Tibial nerve (tissue), 4 donors: ENCODE results near the gene USP48. TPM values are rescaled to one million over a fixed set of nuclear protein-coding genes. Genes with fewer than 3 reads are reported as not detected.

Source experiments
- DNase-seq, 2 donors: peaks; one replicate each; pipeline ENCODE4 v3.0.0-alpha.2; 2019; ENCODE audit warnings: low spot score in 2 of 2
- H3K27ac ChIP-seq, 4 donors: fragments of 200-600 bp; sonication (generic) in 3 of 4; one replicate each; pipeline ENCODE4 v1.5.1; 2017 to 2019; ENCODE audit warnings: mild to moderate bottlenecking in 1 of 4
- H3K27me3 ChIP-seq, 2 donors: fragments of 200-600 bp; sonication (generic) in 1 of 2; one replicate each; pipeline versions ENCODE4 v1.5.1 to v1.6.0; 2017 to 2019
- H3K36me3 ChIP-seq, 3 donors: fragments of 200-600 bp; sonication (generic); one replicate each; pipeline ENCODE4 v1.5.1; 2018 to 2019
- H3K4me1 ChIP-seq, 4 donors: fragments of 200-600 bp; sonication (generic) in 3 of 4; one replicate each; pipeline ENCODE4 v1.5.1; 2017 to 2019
- H3K4me3 ChIP-seq, 4 donors: fragments of 200-600 bp; sonication (generic) in 3 of 4; one replicate each; pipeline ENCODE4 v1.5.1; 2017 to 2019; ENCODE audit warnings: mild to moderate bottlenecking in 1 of 4, moderate library complexity in 1 of 4
- H3K9me3 ChIP-seq, 4 donors: fragments of 200-600 bp; sonication (generic) in 3 of 4; one replicate each; pipeline ENCODE4 v1.5.1; 2017 to 2019
- EP300 ChIP-seq, 2 donors: sonication (generic); formaldehyde crosslinking; IDR thresholded peaks; one replicate each; pipeline ENCODE4 v1.6.1; 2017; ENCODE audit warnings: antibody characterized with exemption in 2 of 2, mild to moderate bottlenecking in 1 of 2
- POLR2A ChIP-seq, 2 donors: fragments of 450-650 bp; IDR thresholded peaks; one replicate each; pipeline ENCODE4 v1.6.1; 2017; ENCODE audit warnings: antibody characterized with exemption in 2 of 2, mild to moderate bottlenecking in 2 of 2, moderate library complexity in 2 of 2
- WGBS, 2 donors: methylation state at CpG; one replicate each; pipeline ENCODE4 v1.1.5; 2018; 5-methylcytosine and 5-hydroxymethylcytosine counted together
- total RNA-seq, 4 donors: library from RNA; depleted of rRNA; stranded (reverse); fragments of >200 nt; gene quantifications; one replicate each; pipeline ENCODE4 v1.1.0, GENCODE V29; 2016
- TF ChIP-seq, protein P1 (sequence below), 5 experiments: fragments of 200-600 bp in 3 of 5; fragments of 450-650 bp in 2 of 5; sonication (generic) in 3 of 5; IDR thresholded peaks; one replicate each; pipeline ENCODE4 v1.5.1; 2016 to 2019; ENCODE audit warnings: antibody characterized with exemption in 5 of 5, mild to moderate bottlenecking in 3 of 5, moderate library complexity in 2 of 5

The USP48 gene, protein sequence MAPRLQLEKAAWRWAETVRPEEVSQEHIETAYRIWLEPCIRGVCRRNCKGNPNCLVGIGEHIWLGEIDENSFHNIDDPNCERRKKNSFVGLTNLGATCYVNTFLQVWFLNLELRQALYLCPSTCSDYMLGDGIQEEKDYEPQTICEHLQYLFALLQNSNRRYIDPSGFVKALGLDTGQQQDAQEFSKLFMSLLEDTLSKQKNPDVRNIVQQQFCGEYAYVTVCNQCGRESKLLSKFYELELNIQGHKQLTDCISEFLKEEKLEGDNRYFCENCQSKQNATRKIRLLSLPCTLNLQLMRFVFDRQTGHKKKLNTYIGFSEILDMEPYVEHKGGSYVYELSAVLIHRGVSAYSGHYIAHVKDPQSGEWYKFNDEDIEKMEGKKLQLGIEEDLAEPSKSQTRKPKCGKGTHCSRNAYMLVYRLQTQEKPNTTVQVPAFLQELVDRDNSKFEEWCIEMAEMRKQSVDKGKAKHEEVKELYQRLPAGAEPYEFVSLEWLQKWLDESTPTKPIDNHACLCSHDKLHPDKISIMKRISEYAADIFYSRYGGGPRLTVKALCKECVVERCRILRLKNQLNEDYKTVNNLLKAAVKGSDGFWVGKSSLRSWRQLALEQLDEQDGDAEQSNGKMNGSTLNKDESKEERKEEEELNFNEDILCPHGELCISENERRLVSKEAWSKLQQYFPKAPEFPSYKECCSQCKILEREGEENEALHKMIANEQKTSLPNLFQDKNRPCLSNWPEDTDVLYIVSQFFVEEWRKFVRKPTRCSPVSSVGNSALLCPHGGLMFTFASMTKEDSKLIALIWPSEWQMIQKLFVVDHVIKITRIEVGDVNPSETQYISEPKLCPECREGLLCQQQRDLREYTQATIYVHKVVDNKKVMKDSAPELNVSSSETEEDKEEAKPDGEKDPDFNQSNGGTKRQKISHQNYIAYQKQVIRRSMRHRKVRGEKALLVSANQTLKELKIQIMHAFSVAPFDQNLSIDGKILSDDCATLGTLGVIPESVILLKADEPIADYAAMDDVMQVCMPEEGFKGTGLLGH
- 10 to 100 TPM; 51.1 to 65.9 (median 58.7) TPM for total RNA-seq

DNA sequence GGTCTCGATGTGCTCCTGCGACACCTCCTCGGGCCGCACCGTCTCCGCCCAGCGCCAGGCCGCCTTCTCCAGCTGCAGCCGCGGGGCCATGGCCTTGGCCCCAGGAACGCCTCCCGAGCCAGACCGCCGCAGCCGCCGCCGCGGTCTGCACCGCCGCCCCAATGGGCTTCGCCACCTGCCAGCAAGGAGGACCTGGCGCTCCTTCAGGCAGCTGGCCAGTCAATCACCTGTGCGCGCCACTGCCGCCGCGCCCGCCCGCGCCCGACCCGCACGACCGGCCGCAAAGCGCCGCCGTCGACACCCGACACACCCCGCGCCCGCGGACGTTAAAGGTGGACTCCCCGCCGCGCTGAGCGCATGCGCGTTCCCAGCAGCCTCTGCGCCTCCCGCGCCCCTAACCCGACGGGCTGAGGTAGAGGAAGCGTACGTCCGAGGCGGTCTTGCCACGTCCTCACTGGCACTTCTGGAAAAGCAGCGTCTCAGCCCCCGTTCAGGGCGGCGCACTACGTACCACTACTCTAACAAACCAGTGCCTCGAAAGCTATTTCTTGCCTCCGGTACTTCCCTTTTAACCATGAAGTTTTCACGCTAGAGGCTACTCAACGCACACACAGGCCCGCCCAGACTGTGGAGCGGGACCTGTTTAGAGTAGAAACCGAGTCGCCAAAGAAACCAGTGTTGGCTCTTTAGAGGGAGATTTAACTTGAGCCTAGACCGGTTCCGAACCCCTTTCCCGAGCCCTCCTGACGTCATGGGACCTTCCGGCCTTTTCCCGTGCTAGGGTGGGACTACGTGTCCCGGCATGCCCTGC, at the start of gene USP48:
Gene USP48, minus strand, starts transcription at position 282 of the 811 bp plus-strand sequence. Its CDS starts 192 bp downstream, at position 90.
- no peaks in the 10 kb centered on the region for H3K9me3 ChIP-seq
- peak within 1 kb of the TSS; percentile 99 to 100 (median 100) for H3K27ac ChIP-seq
- H3K27me3 ChIP-seq: no peaks in the 10 kb centered on the region
- peak within 1 kb of the TSS; percentile 91 to 99 (median 95) for H3K4me3 ChIP-seq
- WGBS, 2 donors: 0 to 1% methylated on average over 25 to 70 of the region's 82 CpGs
- TF ChIP-seq POLR2A (IDR thresholded peaks at IDR 0.05): peak; percentile 80 to 96
- TF ChIP-seq, protein P1, sequence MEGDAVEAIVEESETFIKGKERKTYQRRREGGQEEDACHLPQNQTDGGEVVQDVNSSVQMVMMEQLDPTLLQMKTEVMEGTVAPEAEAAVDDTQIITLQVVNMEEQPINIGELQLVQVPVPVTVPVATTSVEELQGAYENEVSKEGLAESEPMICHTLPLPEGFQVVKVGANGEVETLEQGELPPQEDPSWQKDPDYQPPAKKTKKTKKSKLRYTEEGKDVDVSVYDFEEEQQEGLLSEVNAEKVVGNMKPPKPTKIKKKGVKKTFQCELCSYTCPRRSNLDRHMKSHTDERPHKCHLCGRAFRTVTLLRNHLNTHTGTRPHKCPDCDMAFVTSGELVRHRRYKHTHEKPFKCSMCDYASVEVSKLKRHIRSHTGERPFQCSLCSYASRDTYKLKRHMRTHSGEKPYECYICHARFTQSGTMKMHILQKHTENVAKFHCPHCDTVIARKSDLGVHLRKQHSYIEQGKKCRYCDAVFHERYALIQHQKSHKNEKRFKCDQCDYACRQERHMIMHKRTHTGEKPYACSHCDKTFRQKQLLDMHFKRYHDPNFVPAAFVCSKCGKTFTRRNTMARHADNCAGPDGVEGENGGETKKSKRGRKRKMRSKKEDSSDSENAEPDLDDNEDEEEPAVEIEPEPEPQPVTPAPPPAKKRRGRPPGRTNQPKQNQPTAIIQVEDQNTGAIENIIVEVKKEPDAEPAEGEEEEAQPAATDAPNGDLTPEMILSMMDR (IDR thresholded peaks at IDR 0.05): peak in 1 of 5 experiments; percentile 40
- peak; percentile 65 to 99 for TF ChIP-seq EP300 (IDR thresholded peaks at IDR 0.05)
- H3K36me3 ChIP-seq: no peaks in the 10 kb centered on the region
- H3K4me1 ChIP-seq: peaks cover 5 to 35% (median 14%) of the 10 kb centered on the region in 4 donors
- peak; percentile 92 to 96 for DNase-seq

DNA sequence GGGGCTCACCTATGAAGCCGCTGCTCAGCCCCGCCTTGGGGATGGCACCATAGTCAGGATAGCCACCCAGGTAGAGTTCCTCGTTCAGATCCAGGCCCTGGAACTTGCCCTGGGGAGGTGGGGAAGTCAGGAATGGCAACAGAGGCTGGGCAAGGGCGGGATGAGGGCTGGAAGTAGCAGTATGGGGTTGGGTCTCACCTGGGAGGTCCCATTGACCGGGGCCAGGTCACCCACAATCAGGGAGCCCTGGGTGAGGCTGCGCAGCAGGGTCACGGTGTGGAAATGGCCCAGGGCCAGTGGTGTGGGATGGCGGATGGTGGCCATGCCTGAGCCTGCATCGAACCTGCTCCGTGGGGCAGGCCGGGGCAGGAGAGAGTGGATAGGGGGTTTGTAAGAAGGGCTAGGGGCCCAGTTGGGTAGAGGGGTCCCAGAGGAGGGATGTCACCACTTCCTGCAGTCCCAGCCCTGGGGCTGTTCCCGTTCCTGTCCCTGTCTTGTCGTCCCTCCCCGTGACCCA, 48.6 kb upstream of the USP48 start:
- peaks cover 30 to 100% (median 51%) of the 10 kb centered on the region in 3 donors for H3K36me3 ChIP-seq
- TF ChIP-seq, protein P1 (IDR thresholded peaks at IDR 0.05): no peak
- TF ChIP-seq EP300 (IDR thresholded peaks at IDR 0.05): no peak
- no peak for TF ChIP-seq POLR2A (IDR thresholded peaks at IDR 0.05)
- WGBS, 2 donors: 80 to 82% methylated on average over 13 of the region's 14 CpGs
- no peak overlapping the region for H3K4me3 ChIP-seq
- H3K4me1 ChIP-seq: no peaks in the 10 kb centered on the region
- no peak for DNase-seq
- peaks cover 0 to 12% (median 0%) of the 10 kb centered on the region in 4 donors for H3K9me3 ChIP-seq
- no peak overlapping the region for H3K27ac ChIP-seq
- H3K27me3 ChIP-seq: no peaks in the 10 kb centered on the region

DNA sequence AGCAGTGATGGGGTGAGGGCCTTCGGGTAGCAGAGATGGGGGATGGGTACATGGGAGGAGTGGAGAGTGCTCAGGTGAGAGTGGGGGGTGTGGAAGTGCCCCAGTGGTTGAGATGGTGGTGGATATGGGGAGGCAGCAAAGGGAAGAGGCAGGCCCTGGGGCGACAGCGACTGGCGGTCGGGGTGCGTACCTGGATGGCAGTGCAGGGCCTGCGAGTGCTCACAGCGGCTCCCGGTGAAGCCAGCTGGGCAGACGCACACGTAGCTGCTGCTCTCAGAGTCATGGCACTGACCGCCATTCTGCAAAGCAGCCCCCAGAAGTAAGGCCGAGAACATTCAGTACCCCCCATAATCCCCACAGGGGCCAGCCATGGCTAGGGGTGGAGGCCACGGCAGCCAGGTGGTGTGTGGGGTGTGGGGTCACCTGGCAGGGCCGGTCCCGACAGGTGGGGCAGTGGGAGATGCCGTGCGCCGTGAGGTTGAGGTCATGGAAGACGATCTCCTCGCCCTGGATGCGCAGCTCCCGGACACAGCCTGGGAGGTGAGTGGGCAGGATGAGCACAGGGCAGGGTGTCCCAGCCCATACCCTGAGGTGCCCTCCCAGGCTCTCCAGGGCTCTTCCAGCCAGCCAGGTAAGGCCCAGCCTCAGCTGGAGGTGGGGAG, 48.0 kb upstream of the USP48 start:
- Histone ChIP-seq H3K9me3 (peaks cover 0 to 12% (median 0%) of the 10 kb centered on the region in 4 donors), H3K4me3 (no peak overlapping the region), H3K27ac (no peak overlapping the region), H3K4me1 (no peaks in the 10 kb centered on the region), H3K27me3 (no peaks in the 10 kb centered on the region), H3K36me3 (peaks cover 30 to 100% (median 45%) of the 10 kb centered on the region in 3 donors)
- no peak for DNase-seq
- WGBS, 2 donors: 87 to 88% methylated on average over 12 to 18 of the region's 23 CpGs
- TF ChIP-seq EP300 (IDR thresholded peaks at IDR 0.05): no peak

DNA sequence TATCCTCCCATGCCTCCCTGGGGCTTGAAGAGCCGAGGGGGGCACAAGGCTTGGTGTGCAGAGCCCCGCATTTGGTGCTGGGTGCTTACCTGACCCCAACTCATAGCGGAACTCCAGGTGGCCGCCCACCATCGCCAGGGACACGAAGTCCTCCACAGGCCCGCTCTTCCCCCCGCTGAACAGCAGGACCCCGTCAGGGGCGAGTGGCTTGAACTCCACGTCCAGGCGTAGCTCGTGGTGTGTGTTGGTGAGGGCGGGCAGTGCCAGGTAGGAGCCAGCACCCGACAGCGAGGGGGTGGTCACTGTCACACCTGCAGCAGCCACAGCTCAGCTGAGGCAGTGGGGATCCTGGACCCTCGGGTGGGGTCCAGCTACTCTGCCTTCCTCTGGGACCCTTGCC, 46.3 kb upstream of the USP48 start:
- Histone ChIP-seq H3K4me1 (no peaks in the 10 kb centered on the region), H3K27me3 (no peaks in the 10 kb centered on the region), H3K4me3 (no peak overlapping the region), H3K27ac (no peak overlapping the region), H3K36me3 (peaks cover 18 to 100% (median 31%) of the 10 kb centered on the region in 3 donors), H3K9me3 (peaks cover 0 to 3% (median 0%) of the 10 kb centered on the region in 4 donors)
- no peak for TF ChIP-seq POLR2A (IDR thresholded peaks at IDR 0.05)
- no peak for TF ChIP-seq EP300 (IDR thresholded peaks at IDR 0.05)
- TF ChIP-seq, protein P1 (IDR thresholded peaks at IDR 0.05): no peak
- DNase-seq: no peak
- 91 to 94% methylated on average over 9 to 14 of the region's 17 CpGs for WGBS, 2 donors
